Jurkat, Clone E6-1 (cell line): Measurements from ENCODE around the gene ITGAL. TPM values are rescaled to one million over a fixed set of nuclear protein-coding genes. Genes with fewer than 3 reads are reported as not detected.
"Not testable (repeated sequence)": the region's sequence is repeated elsewhere in the genome, so short reads cannot be mapped to it uniquely, and the experiment has no call there.

Source experiments
- DNase-seq: peaks from one replicate; pipeline ENCODE4 v3.0.0-alpha.2; 2011; ENCODE audit warnings: low read depth, low spot score
- H3K4me3 ChIP-seq: 2 replicates; pipeline ENCODE4 v1.5.1; 2011; ENCODE audit warnings: mild to moderate bottlenecking, low read length, control low read depth, moderate library complexity
- polyA plus RNA-seq: library from polyadenylated mRNA; unstranded; fragments of >200 nt; gene quantifications from one replicate; pipeline ENCODE4 v1.2.1, GENCODE V29; 2012; ENCODE audit warnings: missing spikeins; ENCODE audit not compliant: insufficient read length, insufficient read depth

ITGAL gene
- 48.4 TPM for polyA plus RNA-seq

GRCh38 chr16:30472328-30472942, at the start of gene ITGAL:
Gene ITGAL (plus strand): TSS chr16:30472742. CDS start chr16:30472838, 96 bp downstream.
- H3K4me3 ChIP-seq = peak within 1 kb of the TSS; percentile 62
- peak; percentile 95 for DNase-seq

GRCh38 chr16:30428055-30428454, 44.5 kb upstream of the ITGAL start:
- no peak overlapping the region for H3K4me3 ChIP-seq
- no peak for DNase-seq

DNA sequence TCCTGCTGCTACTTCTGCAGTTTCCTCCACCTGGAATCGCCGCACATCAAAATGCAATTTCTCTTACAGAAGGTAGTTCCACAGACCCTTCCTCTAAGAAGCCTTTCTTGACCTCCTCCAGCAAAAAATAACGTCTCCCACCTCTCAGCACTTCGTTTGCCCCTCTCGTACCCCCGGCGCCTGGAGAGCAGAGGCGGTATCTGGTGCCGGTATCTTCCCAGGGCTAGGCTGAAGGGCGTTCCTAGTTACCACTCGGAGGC, 43.2 kb upstream of the ITGAL start:
- no peak for DNase-seq
- peak overlapping the region; percentile 93 for H3K4me3 ChIP-seq

GRCh38 chr16:30429678-30430427, 42.7 kb upstream of the ITGAL start, which contains the start of gene DCTPP1:
Gene DCTPP1 (minus strand): TSS chr16:30430030. CDS start chr16:30429980, 50 bp downstream.
- DNase-seq = peak; percentile 100
- H3K4me3 ChIP-seq = peak within 1 kb of the TSS; percentile 93

DNA sequence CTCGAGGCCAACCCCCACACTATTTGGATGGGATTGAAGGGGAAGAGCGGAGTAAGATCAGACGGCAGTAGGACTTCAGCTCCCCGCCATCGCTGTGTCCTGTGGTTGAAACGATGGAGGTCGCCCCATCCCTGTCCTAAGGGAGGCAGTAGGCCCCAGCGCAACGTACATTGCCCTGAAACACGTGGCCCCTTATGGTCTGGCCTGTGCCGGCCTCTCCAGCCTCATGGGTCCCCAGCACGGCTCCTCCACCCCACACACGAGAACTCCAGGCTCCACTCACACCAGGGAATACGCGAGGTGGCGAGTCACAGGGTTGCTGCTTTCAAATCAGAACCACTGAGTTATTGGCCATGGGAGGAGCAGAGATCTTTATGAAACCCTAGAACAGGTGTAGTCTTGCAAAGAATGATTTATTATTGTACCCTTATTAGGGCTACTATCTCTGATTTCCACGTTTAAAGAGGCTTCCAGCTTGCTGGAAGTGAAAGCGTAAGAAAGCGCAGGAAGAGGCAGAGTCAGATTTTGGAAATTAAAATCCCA, 42.0 kb upstream of the ITGAL start:
- no peak for DNase-seq
- peak overlapping the region; percentile 39 for H3K4me3 ChIP-seq

DNA sequence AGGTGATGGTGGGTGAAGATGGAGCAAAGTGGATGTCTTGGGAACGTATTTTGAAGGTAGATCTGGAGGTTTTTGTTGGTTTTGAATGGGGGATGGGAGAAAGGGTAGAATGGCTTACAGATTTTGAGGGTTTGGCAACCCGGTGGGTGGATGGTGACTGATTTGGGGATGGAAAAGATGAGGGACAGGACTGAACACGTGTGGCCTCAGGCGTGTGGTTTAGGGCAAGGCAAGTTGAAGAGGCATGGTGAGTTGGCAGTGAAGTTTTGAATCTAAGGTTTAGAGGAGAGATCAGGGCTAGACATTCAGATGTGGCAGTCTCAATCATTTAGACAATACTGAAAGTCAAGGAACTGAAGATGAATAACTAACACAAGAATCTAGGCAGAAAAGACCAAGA, 37.7 kb upstream of the ITGAL start:
- no peak for DNase-seq
- H3K4me3 ChIP-seq = no peak overlapping the region

- DNase-seq = no peak
- no peak overlapping the region for H3K4me3 ChIP-seq
Measured at GRCh38 chr16:30437511-30438046, 35.0 kb upstream of the ITGAL start.

- H3K4me3 ChIP-seq = no peak overlapping the region
Measured at GRCh38 chr16:30438835-30439234, 33.7 kb upstream of the ITGAL start.

GRCh38 chr16:30439720-30440348, 32.7 kb upstream of the ITGAL start:
- DNase-seq = no peak
- H3K4me3 ChIP-seq = no peak overlapping the region

More at GRCh38 chr16:30438835-30439234, 33.7 kb upstream of the ITGAL start:
- no peak for DNase-seq

DNA sequence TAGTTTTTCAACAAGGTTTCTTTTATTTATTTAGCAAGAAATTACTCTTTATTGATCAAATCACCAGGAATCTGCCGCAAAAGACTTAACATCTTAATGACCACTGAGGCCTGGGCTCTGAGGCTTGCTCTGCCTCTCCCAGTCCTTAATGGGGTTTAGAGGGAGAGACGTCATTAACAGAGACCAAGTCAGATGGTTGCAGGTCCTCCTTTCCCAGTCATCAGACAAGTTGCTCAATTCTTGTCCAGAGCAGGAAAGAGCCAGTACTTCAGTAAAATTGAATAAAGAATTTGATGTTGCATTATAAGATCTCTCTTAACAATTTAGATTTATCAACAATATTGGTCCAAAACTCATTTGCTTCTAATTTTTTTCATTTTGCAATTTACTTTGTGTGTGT, 28.9 kb upstream of the ITGAL start:
- DNase-seq = no peak
- no peak overlapping the region for H3K4me3 ChIP-seq

- DNase-seq = no peak
- peak overlapping the region; percentile 83 for H3K4me3 ChIP-seq
Measured at GRCh38 chr16:30444231-30445148, 28.1 kb upstream of the ITGAL start.

GRCh38 chr16:30445149-30445407, 27.5 kb upstream of the ITGAL start:
- H3K4me3 ChIP-seq = peak overlapping the region; percentile 83
- DNase-seq = no peak

GRCh38 chr16:30445408-30446202, 26.9 kb upstream of the ITGAL start, which contains the start of gene SEPHS2:
Gene SEPHS2 (minus strand): TSS chr16:30445874. CDS start chr16:30445727, 147 bp downstream.
- peak within 1 kb of the TSS; percentile 83 for H3K4me3 ChIP-seq
- DNase-seq = peak; percentile 98

DNA sequence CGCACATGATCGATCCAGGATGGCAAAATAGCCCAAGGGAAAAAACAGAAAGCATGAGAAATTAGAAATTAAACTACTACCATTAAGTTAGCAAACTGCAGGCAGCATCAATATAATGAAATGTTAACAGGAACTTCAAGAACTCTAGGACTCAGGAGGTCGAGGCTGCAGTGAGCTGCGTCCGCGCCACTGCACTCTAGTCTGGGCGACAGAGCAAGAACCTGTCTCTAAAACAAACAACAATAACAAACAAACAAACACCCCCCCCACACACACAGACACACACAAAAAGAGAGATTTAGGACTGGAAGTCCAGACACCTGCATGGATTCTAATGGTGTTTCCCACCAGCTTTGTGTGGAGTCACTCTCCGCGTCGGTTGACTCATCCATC, 26.3 kb upstream of the ITGAL start:
- DNase-seq = no peak
- H3K4me3 ChIP-seq = peak overlapping the region; percentile 83

DNA sequence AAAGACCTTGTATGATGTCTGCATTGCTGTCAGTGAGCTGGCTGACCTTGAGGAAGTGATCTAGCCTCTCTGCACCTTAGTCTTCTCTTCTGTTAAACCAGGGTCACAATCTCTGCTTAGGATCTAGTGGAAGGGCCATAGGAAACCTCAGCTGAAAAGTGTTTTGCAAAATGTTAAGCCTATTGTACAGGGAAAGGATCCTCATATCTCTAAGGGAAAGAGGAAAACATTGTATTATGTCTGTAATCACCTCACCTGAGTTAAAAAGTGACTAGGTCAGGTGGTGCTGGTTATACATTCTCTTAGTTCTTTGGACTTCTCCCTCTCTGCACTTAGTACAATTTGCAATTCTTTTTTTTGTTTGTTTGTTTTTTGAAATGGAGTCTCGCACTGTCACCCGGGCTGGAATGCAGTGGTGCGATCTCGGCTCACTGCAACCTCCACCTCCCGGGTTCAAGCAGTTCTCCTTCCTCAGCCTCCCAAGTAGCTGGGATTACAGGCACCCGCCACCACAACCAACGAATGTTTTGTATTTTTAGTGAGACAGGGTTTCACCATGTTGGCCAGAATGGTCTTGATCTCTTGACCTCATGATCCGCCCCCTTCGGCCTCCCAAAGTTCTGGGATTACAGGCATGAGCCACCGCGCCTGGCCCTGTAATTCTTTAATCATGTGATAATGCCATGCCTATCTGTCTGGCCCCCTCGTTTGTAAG, 24.9 kb upstream of the ITGAL start:
- H3K4me3 ChIP-seq = no peak overlapping the region
- no peak for DNase-seq

GRCh38 chr16:30449116-30449435, 23.5 kb upstream of the ITGAL start:
- DNase-seq = no peak
- no peak overlapping the region for H3K4me3 ChIP-seq

DNA sequence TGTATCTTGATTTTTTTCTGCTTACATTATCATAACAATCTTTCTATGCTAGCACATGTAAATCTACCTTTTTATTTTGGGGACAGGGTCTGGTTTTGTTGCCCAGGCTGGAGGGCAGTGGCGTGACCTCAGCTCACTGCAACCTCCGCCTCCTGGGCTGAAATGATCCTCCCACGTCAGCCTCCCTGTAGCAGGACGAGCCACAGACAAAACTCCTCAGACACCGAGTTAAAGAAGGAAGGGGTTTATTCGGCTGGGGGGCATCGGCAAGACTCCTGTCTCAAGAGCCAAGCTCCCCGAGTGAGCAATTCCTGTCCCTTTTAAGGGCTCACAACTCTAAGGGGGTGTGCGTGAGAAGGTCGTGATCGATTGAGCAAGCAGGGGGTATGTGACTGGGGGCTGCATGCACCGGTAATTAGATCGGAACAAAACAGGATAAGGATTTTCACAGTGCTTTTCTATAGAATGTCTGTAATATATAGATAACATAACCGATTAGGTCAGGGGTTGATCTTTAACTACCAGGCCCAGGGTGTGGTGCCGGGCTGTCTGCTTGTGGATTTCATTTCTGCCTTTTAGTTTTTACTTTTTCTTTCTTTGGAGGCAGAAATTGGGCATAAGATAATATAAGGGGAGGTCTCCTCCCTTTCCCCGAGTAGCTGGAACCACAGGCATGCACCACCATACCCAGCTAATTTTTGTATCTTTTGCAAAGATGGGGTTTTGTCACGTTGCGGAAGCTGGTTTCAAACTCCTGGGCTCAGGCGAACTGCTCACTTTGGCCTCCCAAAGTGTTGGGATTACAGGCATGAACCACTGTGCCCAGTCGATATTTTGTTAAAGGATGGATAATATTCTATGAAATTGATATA, 19.6 kb upstream of the ITGAL start:
- not testable (repeated sequence) for H3K4me3 ChIP-seq

More for the DNA sequence above, 19.6 kb upstream of the ITGAL start:
- not testable (repeated sequence) for DNase-seq
